HG03196 (cell line): ENCODE data around the gene TRIM36.

Source experiments
- ATAC-seq: cut with Tn5 transposase; IDR thresholded peaks from one replicate; pipeline ENCODE4 v1.9.1; 2021; ENCODE audit not compliant: unreplicated experiment

Gene TRIM36

DNA sequence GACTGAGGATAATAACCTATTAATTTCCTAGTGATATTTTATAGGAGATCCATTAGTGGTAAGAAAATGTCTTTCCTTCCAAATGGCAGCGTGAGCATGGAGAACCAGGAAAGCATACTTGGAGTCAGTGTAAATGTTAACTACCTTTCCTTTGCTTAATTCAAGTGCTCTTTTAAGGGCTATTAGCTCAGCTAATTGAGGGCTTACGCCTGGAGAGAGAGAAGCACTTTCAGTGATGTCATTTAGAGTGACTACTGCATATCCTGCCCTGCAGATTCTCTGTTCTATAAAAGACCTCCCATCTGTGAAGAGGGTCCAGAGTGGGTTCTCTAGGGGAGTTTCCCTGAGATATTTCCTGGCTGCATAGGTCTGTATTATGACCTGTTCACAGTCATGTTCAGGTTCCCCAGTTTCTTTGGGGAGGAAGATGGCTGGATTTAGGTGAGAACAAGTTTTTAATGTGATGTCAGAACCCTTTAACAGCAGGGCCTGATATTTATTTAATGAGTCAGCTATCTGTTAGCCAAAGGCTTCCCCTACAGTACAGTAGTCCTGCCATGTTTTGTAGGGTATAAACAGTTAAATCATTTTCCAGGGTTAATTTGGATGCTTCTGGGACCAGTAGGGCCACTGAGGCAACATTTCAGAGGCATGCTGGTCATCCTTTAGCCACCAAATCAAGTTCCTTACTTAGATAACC lies 89.6 kb downstream of the TRIM36 start:
- no peak for ATAC-seq
